K562 (cell line): Measurements from ENCODE around the gene PDCD1. TPM values are rescaled to one million over a fixed set of nuclear protein-coding genes. Genes with fewer than 3 reads are reported as not detected.

Experiments used
- ARID1B ChIP-seq: fragments of 450-650 bp; IDR thresholded peaks from 2 replicates; pipeline ENCODE4 v1.6.1; 2016; ENCODE audit warnings: antibody characterized with exemption, mild to moderate bottlenecking, inconsistent platforms
- CBX5 ChIP-seq: IDR thresholded peaks from 2 replicates; pipeline ENCODE4 v1.6.1; 2014; ENCODE audit warnings: low read depth, borderline replicate concordance
- CHAMP1 ChIP-seq: fragments of 450-650 bp; IDR thresholded peaks from 2 replicates; pipeline ENCODE4 v1.6.1; 2016; ENCODE audit warnings: mild to moderate bottlenecking
- HNRNPLL ChIP-seq: fragments of 200-400 bp; formaldehyde crosslinking; IDR thresholded peaks from 2 replicates; pipeline ENCODE4 v1.6.1; 2017; ENCODE audit warnings: low read length, low read depth, mild to moderate bottlenecking; ENCODE audit not compliant: poor library complexity, severe bottlenecking
- MEIS2 ChIP-seq: fragments of 450-650 bp; IDR thresholded peaks from 2 replicates; pipeline ENCODE4 v1.6.1; 2014; ENCODE audit warnings: mild to moderate bottlenecking; ENCODE audit not compliant: partially characterized antibody
- RBFOX2 ChIP-seq: fragments of 200-400 bp; formaldehyde crosslinking; IDR thresholded peaks from 2 replicates; pipeline ENCODE4 v1.6.1; 2017; ENCODE audit warnings: low read depth, mild to moderate bottlenecking, low read length, moderate library complexity
- RFX1 ChIP-seq: fragments of 450-650 bp; IDR thresholded peaks from 2 replicates; pipeline ENCODE4 v1.6.1; 2016; ENCODE audit warnings: mild to moderate bottlenecking, moderate library complexity
- RREB1 ChIP-seq: fragments of 250-450 bp; sonication (Bioruptor Pico); IDR thresholded peaks from 2 replicates; pipeline ENCODE4 v1.4.0; 2020
- SAFB ChIP-seq: fragments of 200-400 bp; formaldehyde crosslinking; IDR thresholded peaks from 2 replicates; pipeline ENCODE4 v1.6.1; 2017; ENCODE audit warnings: low read depth, low read length, borderline replicate concordance
- SIRT6 ChIP-seq: IDR thresholded peaks from one replicate; pipeline ENCODE4 v1.6.1; 2012; ENCODE audit warnings: low read depth, mild to moderate bottlenecking, control low read depth, inconsistent platforms, low read length, moderate library complexity
- SMAD4 ChIP-seq: fragments of 250-450 bp; sonication (Bioruptor Pico); conservative IDR thresholded peaks from 2 replicates; pipeline ENCODE4 v1.8.0; 2021; ENCODE audit warnings: inconsistent platforms, mild to moderate bottlenecking, moderate library complexity
- SUPT5H ChIP-seq: fragments of 450-650 bp; IDR thresholded peaks from 2 replicates; pipeline ENCODE4 v1.6.1; 2016
- ZBTB17 ChIP-seq: fragments of 450-650 bp; formaldehyde crosslinking; IDR thresholded peaks from 2 replicates; pipeline ENCODE4 v1.4.0; 2020; ENCODE audit warnings: mild to moderate bottlenecking
- ZBTB5 ChIP-seq: fragments of 450-650 bp; IDR thresholded peaks from 2 replicates; pipeline ENCODE4 v1.6.1; 2017; ENCODE audit warnings: antibody characterized with exemption
- polyA plus RNA-seq, 8 experiments: library from polyadenylated mRNA; depleted of rRNA in 4 of 8; stranded (reverse) in 5 of 8; unstranded in 3 of 8; fragments of >200 nt; fragmentation: Nextera tagmentation in 2 of 8; fragmentation: Illumina TruSeq in 1 of 8; extraction: Ambion mirVana in 2 of 8; extraction: Trizol in 1 of 8; gene quantifications; 2 replicates each; pipeline versions ENCODE4 v1.2.1 to v1.2.3, GENCODE V29; 2011 to 2014; ENCODE audit warnings: inconsistent platforms in 1 of 8, missing spikeins in 1 of 8
- total RNA-seq, 7 experiments: library from RNA; depleted of rRNA in 6 of 7; stranded (reverse); fragments of >200 nt in 6 of 7; fragmentation: Illumina TruSeq in 2 of 7; extraction: Trizol in 2 of 7; gene quantifications; 2 replicates each; pipeline versions ENCODE4 v1.2.1 to v1.2.3, GENCODE V29; 2011 to 2021; ENCODE audit warnings: low replicate concordance in 1 of 7
- TF ChIP-seq, protein P1 (sequence below): sonication (generic); formaldehyde crosslinking; IDR thresholded peaks from 2 replicates; pipeline ENCODE4 v1.8.1; 2023; ENCODE audit warnings: mild to moderate bottlenecking, missing genetic modification reagents

The PDCD1 gene
- total and polyA plus RNA-seq, 9 of the 15 experiments (the other 6 are each of a cell fraction or from before 2014, with no cell fraction given), result 0.15 to 2.5 (median 1.0) TPM; not detected in 2

GRCh38 chr2:241892299-241893137, 33.8 kb upstream of the PDCD1 start (continued):
- TF ChIP-seq RBFOX2 (no peak), SUPT5H (no peak), SMAD4 (peak; percentile 57; the same call in 1 of the 2 replicates), ZBTB5 (no peak), SAFB (no peak), RFX1 (no peak), HNRNPLL (no peak), MEIS2 (peak; percentile 96), ZBTB17 (CRISPR knock-in tag) (no peak), RREB1 (CRISPR knock-in tag) (no peak), CBX5 (no peak), SIRT6 (no peak), ARID1B (peak; percentile 90), CHAMP1 (no peak)
- TF ChIP-seq, protein P1, sequence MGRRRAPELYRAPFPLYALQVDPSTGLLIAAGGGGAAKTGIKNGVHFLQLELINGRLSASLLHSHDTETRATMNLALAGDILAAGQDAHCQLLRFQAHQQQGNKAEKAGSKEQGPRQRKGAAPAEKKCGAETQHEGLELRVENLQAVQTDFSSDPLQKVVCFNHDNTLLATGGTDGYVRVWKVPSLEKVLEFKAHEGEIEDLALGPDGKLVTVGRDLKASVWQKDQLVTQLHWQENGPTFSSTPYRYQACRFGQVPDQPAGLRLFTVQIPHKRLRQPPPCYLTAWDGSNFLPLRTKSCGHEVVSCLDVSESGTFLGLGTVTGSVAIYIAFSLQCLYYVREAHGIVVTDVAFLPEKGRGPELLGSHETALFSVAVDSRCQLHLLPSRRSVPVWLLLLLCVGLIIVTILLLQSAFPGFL (CRISPR knock-in tag), result no peak
